ENCODE results near the gene ST8SIA6.
"Not testable (repeated sequence)": the region's sequence is repeated elsewhere in the genome, so short reads cannot be mapped to it uniquely, and the experiment has no call there.

Gene ST8SIA6

GRCh38 chr10:17349717-17350116 is 104.7 kb downstream of the ST8SIA6 start:
- FAIRE-seq (no peak), DNase-seq (ENCODE audit: insufficient read length) (no peak)
- TF ChIP-seq POLR2AphosphoS5 (IDR thresholded peaks at IDR 0.05; ENCODE audit: low read depth, low read length) (no peak), TAF1 (IDR thresholded peaks at IDR 0.05; ENCODE audit: borderline replicate concordance, low read depth, low read length) (no peak), POLR2A (IDR thresholded peaks at IDR 0.05; ENCODE audit: low read depth, low read length) (no peak)

GRCh38 chr10:17348501-17349349 is 105.7 kb downstream of the ST8SIA6 start:
- DNase-seq (ENCODE audit: insufficient read length) (no peak), FAIRE-seq (no peak)
- TF ChIP-seq POLR2AphosphoS5 (IDR thresholded peaks at IDR 0.05; ENCODE audit: low read depth, low read length): no peak
- TF ChIP-seq POLR2A (IDR thresholded peaks at IDR 0.05; ENCODE audit: low read depth, low read length): no peak
- no peak for TF ChIP-seq TAF1 (IDR thresholded peaks at IDR 0.05; ENCODE audit: borderline replicate concordance, low read depth, low read length)

- DNase-seq (ENCODE audit: insufficient read length): no peak
- no peak for FAIRE-seq
- TF ChIP-seq POLR2A (IDR thresholded peaks at IDR 0.05; ENCODE audit: low read depth, low read length): no peak
- TF ChIP-seq POLR2AphosphoS5 (IDR thresholded peaks at IDR 0.05; ENCODE audit: low read depth, low read length): no peak
- TF ChIP-seq TAF1 (IDR thresholded peaks at IDR 0.05; ENCODE audit: borderline replicate concordance, low read depth, low read length): no peak
Observed at GRCh38 chr10:17348011-17348500, 106.3 kb downstream of the ST8SIA6 start.

- DNase-seq (ENCODE audit: insufficient read length): no peak
- FAIRE-seq: no peak
- TF ChIP-seq TAF1 (IDR thresholded peaks at IDR 0.05; ENCODE audit: borderline replicate concordance, low read depth, low read length): no peak
- TF ChIP-seq POLR2A (IDR thresholded peaks at IDR 0.05; ENCODE audit: low read depth, low read length): no peak
- TF ChIP-seq POLR2AphosphoS5 (IDR thresholded peaks at IDR 0.05; ENCODE audit: low read depth, low read length): no peak
Observed at GRCh38 chr10:17344206-17344605, 110.2 kb downstream of the ST8SIA6 start.

GRCh38 chr10:17343118-17343517 is 111.3 kb downstream of the ST8SIA6 start:
- no peak for FAIRE-seq

GRCh38 chr10:17340144-17340829 is 114.1 kb downstream of the ST8SIA6 start:
- DNase-seq (ENCODE audit: insufficient read length) (no peak), FAIRE-seq (no peak)
- TF ChIP-seq POLR2AphosphoS5 (IDR thresholded peaks at IDR 0.05; ENCODE audit: low read depth, low read length) (no peak), TAF1 (IDR thresholded peaks at IDR 0.05; ENCODE audit: borderline replicate concordance, low read depth, low read length) (no peak), POLR2A (IDR thresholded peaks at IDR 0.05; ENCODE audit: low read depth, low read length) (no peak)

More at GRCh38 chr10:17343118-17343517, 111.3 kb downstream of the ST8SIA6 start:
- no peak for DNase-seq (ENCODE audit: insufficient read length)
- TF ChIP-seq POLR2AphosphoS5 (IDR thresholded peaks at IDR 0.05; ENCODE audit: low read depth, low read length): no peak
- no peak for TF ChIP-seq POLR2A (IDR thresholded peaks at IDR 0.05; ENCODE audit: low read depth, low read length)
- TF ChIP-seq TAF1 (IDR thresholded peaks at IDR 0.05; ENCODE audit: borderline replicate concordance, low read depth, low read length): no peak

- no peak for DNase-seq (ENCODE audit: insufficient read length)
- no peak for FAIRE-seq
- TF ChIP-seq POLR2A (IDR thresholded peaks at IDR 0.05; ENCODE audit: low read depth, low read length): no peak
- TF ChIP-seq POLR2AphosphoS5 (IDR thresholded peaks at IDR 0.05; ENCODE audit: low read depth, low read length): no peak
- no peak for TF ChIP-seq TAF1 (IDR thresholded peaks at IDR 0.05; ENCODE audit: borderline replicate concordance, low read depth, low read length)
Observed at GRCh38 chr10:17335065-17335464, 119.3 kb downstream of the ST8SIA6 start.

GRCh38 chr10:17330501-17330900 is 123.9 kb downstream of the ST8SIA6 start:
- DNase-seq (ENCODE audit: insufficient read length) (no peak), FAIRE-seq (no peak)
- TF ChIP-seq POLR2AphosphoS5 (IDR thresholded peaks at IDR 0.05; ENCODE audit: low read depth, low read length) (no peak), TAF1 (IDR thresholded peaks at IDR 0.05; ENCODE audit: borderline replicate concordance, low read depth, low read length) (no peak), POLR2A (IDR thresholded peaks at IDR 0.05; ENCODE audit: low read depth, low read length) (no peak)

- DNase-seq (ENCODE audit: insufficient read length) (no peak), FAIRE-seq (no peak)
- no peak for TF ChIP-seq TAF1 (IDR thresholded peaks at IDR 0.05; ENCODE audit: borderline replicate concordance, low read depth, low read length)
- no peak for TF ChIP-seq POLR2A (IDR thresholded peaks at IDR 0.05; ENCODE audit: low read depth, low read length)
- TF ChIP-seq POLR2AphosphoS5 (IDR thresholded peaks at IDR 0.05; ENCODE audit: low read depth, low read length): no peak
Observed at GRCh38 chr10:17326377-17326776, 128.0 kb downstream of the ST8SIA6 start.

- DNase-seq (ENCODE audit: insufficient read length); FAIRE-seq: not testable (repeated sequence)
Observed at GRCh38 chr10:17321957-17322356, 132.4 kb downstream of the ST8SIA6 start.

GRCh38 chr10:17316488-17317170 is 137.8 kb downstream of the ST8SIA6 start:
- DNase-seq (ENCODE audit: insufficient read length) (no peak), FAIRE-seq (peak; percentile 46)
- TF ChIP-seq TAF1 (IDR thresholded peaks at IDR 0.05; ENCODE audit: borderline replicate concordance, low read depth, low read length) (no peak), POLR2AphosphoS5 (IDR thresholded peaks at IDR 0.05; ENCODE audit: low read depth, low read length) (no peak), POLR2A (IDR thresholded peaks at IDR 0.05; ENCODE audit: low read depth, low read length) (no peak)
